NCI-H526 (cell line): ENCODE measurements around the gene NPAS3.

ENCODE experiments used
- DNase-seq, 2 experiments: peaks; one replicate each; lab custom pipeline; 2025; lab: John Stamatoyannopoulos, UW

NPAS3 gene

GRCh38 chr14:33584697-33585096 is 646.0 kb downstream of the NPAS3 start:
- no peak for DNase-seq

- no peak for DNase-seq
These were observed 648.1 kb downstream of the NPAS3 start for GRCh38 chr14:33586806-33587205.

GRCh38 chr14:33587791-33588190 is 649.1 kb downstream of the NPAS3 start:
- no peak for DNase-seq

GRCh38 chr14:33588771-33589170 is 650.1 kb downstream of the NPAS3 start:
- no peak for DNase-seq

GRCh38 chr14:33589334-33589733 is 650.7 kb downstream of the NPAS3 start:
- peak in 1 of 2 experiments; percentile 7 for DNase-seq

GRCh38 chr14:33590891-33591630 is 652.4 kb downstream of the NPAS3 start:
- no peak for DNase-seq

- DNase-seq, result no peak
These were observed 653.6 kb downstream of the NPAS3 start for GRCh38 chr14:33592297-33592696.

- DNase-seq, result no peak
These were observed 657.8 kb downstream of the NPAS3 start for GRCh38 chr14:33596211-33597080.

GRCh38 chr14:33598582-33598981 is 659.9 kb downstream of the NPAS3 start:
- DNase-seq, result no peak

GRCh38 chr14:33602396-33602795 is 663.7 kb downstream of the NPAS3 start:
- DNase-seq, result no peak

- no peak for DNase-seq
These were observed 667.9 kb downstream of the NPAS3 start for GRCh38 chr14:33606591-33606990.

- no peak for DNase-seq
These were observed 670.9 kb downstream of the NPAS3 start for GRCh38 chr14:33609582-33609981.

- no peak for DNase-seq
These were observed 671.4 kb downstream of the NPAS3 start for GRCh38 chr14:33610121-33610520.

GRCh38 chr14:33611405-33612196 is 672.9 kb downstream of the NPAS3 start:
- DNase-seq, result no peak

GRCh38 chr14:33612197-33612505 is 673.5 kb downstream of the NPAS3 start:
- no peak for DNase-seq

GRCh38 chr14:33617154-33617553 is 678.5 kb downstream of the NPAS3 start:
- DNase-seq, result no peak

- no peak for DNase-seq
These were observed 679.9 kb downstream of the NPAS3 start for GRCh38 chr14:33618361-33619105.

- DNase-seq, result no peak
These were observed 683.8 kb downstream of the NPAS3 start for GRCh38 chr14:33622496-33622895.

GRCh38 chr14:33629792-33630191 is 691.1 kb downstream of the NPAS3 start:
- DNase-seq, result no peak

GRCh38 chr14:33631021-33631420 is 692.3 kb downstream of the NPAS3 start:
- DNase-seq, result no peak

- no peak for DNase-seq
These were observed 692.8 kb downstream of the NPAS3 start for GRCh38 chr14:33631441-33631840.

- DNase-seq, result no peak
These were observed 696.0 kb downstream of the NPAS3 start for GRCh38 chr14:33634631-33635030.
